Left renal pelvis (tissue), 4 donors: ENCODE data around the gene PHKA2. TPM values are rescaled to one million over a fixed set of nuclear protein-coding genes. Genes with fewer than 3 reads are reported as not detected.
"Not testable (repeated sequence)": the region's sequence is repeated elsewhere in the genome, so short reads cannot be mapped to it uniquely, and the experiment has no call there.

ENCODE experiments used
- DNase-seq, 4 donors: peaks; one replicate each; pipeline ENCODE4 v3.0.0-alpha.2; 2013; ENCODE audit warnings: low read depth in 4 of 4, low spot score in 3 of 4
- polyA plus RNA-seq, 4 donors: library from polyadenylated mRNA; unstranded; fragments of 120-200 nt; gene quantifications; one replicate each; pipeline ENCODE4 v1.2.1, GENCODE V29; 2013; ENCODE audit not compliant: insufficient read length in 4 of 4

PHKA2 gene
- polyA plus RNA-seq, 4 donors, result 35.4 to 86.4 (median 46.9) TPM

- no peak for DNase-seq
Observed at GRCh38 chrX:18872621-18873020, 111.3 kb downstream of the PHKA2 start.

GRCh38 chrX:18871970-18872369, 111.9 kb downstream of the PHKA2 start:
- DNase-seq, result no peak

- DNase-seq, result no peak
Observed at GRCh38 chrX:18871161-18871890, 112.6 kb downstream of the PHKA2 start.

GRCh38 chrX:18864390-18864920, 119.5 kb downstream of the PHKA2 start:
- DNase-seq, result no peak

GRCh38 chrX:18861511-18861910, 122.4 kb downstream of the PHKA2 start:
- peak in 1 of 4 donors; percentile 40 for DNase-seq

- DNase-seq, result no peak
Observed at GRCh38 chrX:18856645-18856997, 127.3 kb downstream of the PHKA2 start.

- DNase-seq, result no peak
Observed at GRCh38 chrX:18855919-18856644, 127.8 kb downstream of the PHKA2 start.

GRCh38 chrX:18847901-18848300, 136.0 kb downstream of the PHKA2 start:
- not testable (repeated sequence) for DNase-seq

Other genes with a start within 250 kb of the PHKA2 start
- gene ADGRG2, start 138.4 kb upstream of the PHKA2 start, polyA plus RNA-seq, result 10 to 100 TPM; 16.9 to 30.4 (median 18.1) TPM